Panc1 (cell line): Measurements from ENCODE around the gene LINC01488. TPM values are rescaled to one million over a fixed set of nuclear protein-coding genes. Genes with fewer than 3 reads are reported as not detected.

Experiments
- ATAC-seq: fragments of 200-7000 bp; cut with Tn5 transposase; 2 replicates; pipeline ENCODE4 v1.9.1; 2020; ENCODE audit warnings: mild to moderate bottlenecking, moderate library complexity
- BruUV-seq: library from RNA; stranded (reverse); fragments of 400-500 nt; replicated peaks from 2 replicates; lab custom pipeline; 2021; lab: Mats Ljungman, UMichigan
- CTCF ChIA-PET: fragments of 300-600 bp; sonication (Branson Sonifier 250); formaldehyde crosslinking; loops from one replicate; lab custom pipeline; 2022; ENCODE audit warnings: antibody characterized with exemption; lab: Charles Lee
- POLR2A ChIA-PET: fragments of 300-600 bp; sonication (Branson Sonifier 250); formaldehyde crosslinking; loops from one replicate; lab custom pipeline; 2022; ENCODE audit warnings: antibody characterized with exemption; lab: Charles Lee
- DNase-seq: peaks from one replicate; pipeline ENCODE4 v3.0.0-alpha.2; 2010; ENCODE audit warnings: low read depth, low spot score
- H3K27ac ChIP-seq: 2 replicates; pipeline ENCODE4 v1.5.1; 2011; ENCODE audit warnings: mild to moderate bottlenecking, low read length, inconsistent platforms
- H3K27me3 ChIP-seq: fragments of 200-500 bp; sonication (Bioruptor generic); 2 replicates; pipeline ENCODE4 v1.6.0; 2014; ENCODE audit warnings: low read length, inconsistent platforms; ENCODE audit not compliant: control insufficient read depth, insufficient read depth
- H3K36me3 ChIP-seq: fragments of 200-500 bp; sonication (Bioruptor generic); 2 replicates; pipeline ENCODE4 v1.5.1; 2014; ENCODE audit warnings: inconsistent platforms, mild to moderate bottlenecking, low read length, moderate library complexity; ENCODE audit not compliant: control insufficient read depth, insufficient read depth
- H3K4me1 ChIP-seq: 2 replicates; pipeline ENCODE4 v1.5.1; 2011; ENCODE audit warnings: inconsistent platforms, mild to moderate bottlenecking, low read length, moderate library complexity; ENCODE audit not compliant: control insufficient read depth, insufficient read depth
- H3K4me3 ChIP-seq, 2 experiments: 2 replicates each; pipeline ENCODE4 v1.5.1; 2011 to 2012; ENCODE audit warnings: low read depth in 2 of 2, low read length in 2 of 2, mild to moderate bottlenecking in 2 of 2, inconsistent platforms in 1 of 2, moderate library complexity in 1 of 2
- H3K9me3 ChIP-seq: fragments of 200-500 bp; sonication (Bioruptor generic); 2 replicates; pipeline ENCODE4 v1.5.1; 2014; ENCODE audit warnings: low read depth, mild to moderate bottlenecking, inconsistent platforms, low read length, moderate library complexity; ENCODE audit not compliant: control insufficient read depth, insufficient read depth
- CTCF ChIP-seq: fragments of 450-650 bp; IDR thresholded peaks from 2 replicates; pipeline ENCODE4 v1.5.1; 2017; ENCODE audit warnings: mild to moderate bottlenecking
- POLR2AphosphoS5 ChIP-seq: IDR thresholded peaks from 2 replicates; pipeline ENCODE4 v1.6.1; 2012; ENCODE audit warnings: mild to moderate bottlenecking, low read depth, low read length, moderate library complexity
- REST ChIP-seq, 2 experiments: IDR thresholded peaks; 2 replicates each; pipeline ENCODE4 v1.6.1; 2011 to 2012; ENCODE audit warnings: low read depth in 2 of 2, control low read depth in 1 of 2, low read length in 1 of 2, mild to moderate bottlenecking in 1 of 2, moderate library complexity in 1 of 2; ENCODE audit not compliant: insufficient read depth in 1 of 2
- SIN3A ChIP-seq: IDR thresholded peaks from 2 replicates; pipeline ENCODE4 v1.6.1; 2012; ENCODE audit warnings: low read depth, mild to moderate bottlenecking, low read length, moderate library complexity, borderline replicate concordance; ENCODE audit not compliant: insufficient read depth
- TCF7L2 ChIP-seq: IDR thresholded peaks from 2 replicates; pipeline ENCODE4 v1.6.1; 2011; ENCODE audit warnings: mild to moderate bottlenecking, low read depth, low read length, inconsistent platforms
- in situ Hi-C: cut with HindIII; loops from 2 replicates; pipeline ENCODE4 v1.10.0; 2016; ENCODE audit warnings: low sequenced_read_pairs, low pct_unique_long_range_greater_than_20kb
- intact Hi-C: fragments of 100-400 bp; cut with micrococcal nuclease; formaldehyde crosslinking; loops from one replicate; pipeline ENCODE4 v1.10.0; 2022; ENCODE audit not compliant: unreplicated experiment
- total RNA-seq: library from RNA; stranded (reverse); gene quantifications from one replicate; pipeline ENCODE4 v1.2.1, GENCODE V29; 2021; ENCODE audit not compliant: unreplicated experiment

Gene LINC01488
- total RNA-seq, 1 experiment from 2014 or later: not detected

DNA sequence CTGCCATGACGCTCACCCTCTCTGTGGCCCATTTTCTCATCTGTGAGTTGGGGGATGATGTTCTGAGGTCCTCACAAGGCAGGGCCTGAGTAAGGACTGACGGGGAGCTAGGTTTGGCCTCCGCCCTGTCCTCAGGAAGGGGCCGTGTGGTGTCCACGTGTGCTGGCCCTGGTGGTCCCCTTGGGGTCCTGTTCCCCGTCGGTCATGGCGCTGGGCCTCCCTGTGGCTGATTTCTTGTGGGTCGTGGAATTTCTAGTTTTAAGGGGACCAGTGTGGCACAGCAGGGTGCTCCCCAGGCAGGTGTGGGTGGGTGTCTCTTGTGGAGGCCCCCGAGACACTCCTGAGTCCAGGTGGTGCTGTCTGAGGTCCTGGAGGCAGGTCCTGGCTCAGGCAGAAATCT lies 5.9 kb downstream of the LINC01488 start:
- H3K27me3 ChIP-seq: no peaks in the 10 kb centered on the region
- no peak for TF ChIP-seq POLR2AphosphoS5
- TF ChIP-seq CTCF: no peak
- TF ChIP-seq TCF7L2: no peak
- no peak for TF ChIP-seq SIN3A
- no peak; a peak in 1 of 4 replicates for TF ChIP-seq REST (IDR thresholded peaks at IDR 0.05; ENCODE audit: insufficient read depth in 1 of 2, low read depth in 2 of 2, low read length in 1 of 2)
- ChIA-PET CTCF (no interaction called here), POLR2A (no interaction called here)
- H3K9me3 ChIP-seq: no peaks in the 10 kb centered on the region
- H3K27ac ChIP-seq: no peak overlapping the region
- no TSS peak for BruUV-seq
- ATAC-seq (no peak), DNase-seq (no peak)
- H3K4me3 ChIP-seq: no peak overlapping the region
- intact Hi-C loops: no loop called here
- H3K4me1 ChIP-seq: peaks cover 9% of the 10 kb centered on the region; the same call in 1 of the 2 replicates
- no peaks in the 10 kb centered on the region for H3K36me3 ChIP-seq
- in situ Hi-C loops: no loop called here

GRCh38 chr11:69487849-69488542 lies 6.5 kb downstream of the LINC01488 start:
- CTCF ChIA-PET: no interaction called here
- no peak for DNase-seq
- in situ Hi-C loops (no loop called here), intact Hi-C loops (no loop called here)
- Histone ChIP-seq H3K4me1 (peaks cover 9% of the 10 kb centered on the region; the same call in 1 of the 2 replicates), H3K9me3 (no peaks in the 10 kb centered on the region), H3K36me3 (no peaks in the 10 kb centered on the region), H3K27ac (no peak overlapping the region), H3K4me3 (no peak overlapping the region), H3K27me3 (no peaks in the 10 kb centered on the region)
- no peak for ATAC-seq
- POLR2A ChIA-PET: no interaction called here
- BruUV-seq: no TSS peak
- TF ChIP-seq TCF7L2 (no peak), CTCF (no peak), SIN3A (no peak), POLR2AphosphoS5 (no peak), REST (IDR thresholded peaks at IDR 0.05; ENCODE audit: insufficient read depth in 1 of 2, low read depth in 2 of 2, low read length in 1 of 2) (no peak)
